Tibial nerve (tissue), 4 donors: ENCODE results near the gene MAP3K14.

Experiments
- EP300 ChIP-seq, 2 donors: sonication (generic); formaldehyde crosslinking; IDR thresholded peaks; one replicate each; pipeline ENCODE4 v1.6.1; 2017; ENCODE audit warnings: antibody characterized with exemption in 2 of 2, mild to moderate bottlenecking in 1 of 2
- TF ChIP-seq, protein P1 (sequence below), 5 experiments: fragments of 200-600 bp in 3 of 5; fragments of 450-650 bp in 2 of 5; sonication (generic) in 3 of 5; IDR thresholded peaks; one replicate each; pipeline ENCODE4 v1.5.1; 2016 to 2019; ENCODE audit warnings: antibody characterized with exemption in 5 of 5, mild to moderate bottlenecking in 3 of 5, moderate library complexity in 2 of 5

DNA sequence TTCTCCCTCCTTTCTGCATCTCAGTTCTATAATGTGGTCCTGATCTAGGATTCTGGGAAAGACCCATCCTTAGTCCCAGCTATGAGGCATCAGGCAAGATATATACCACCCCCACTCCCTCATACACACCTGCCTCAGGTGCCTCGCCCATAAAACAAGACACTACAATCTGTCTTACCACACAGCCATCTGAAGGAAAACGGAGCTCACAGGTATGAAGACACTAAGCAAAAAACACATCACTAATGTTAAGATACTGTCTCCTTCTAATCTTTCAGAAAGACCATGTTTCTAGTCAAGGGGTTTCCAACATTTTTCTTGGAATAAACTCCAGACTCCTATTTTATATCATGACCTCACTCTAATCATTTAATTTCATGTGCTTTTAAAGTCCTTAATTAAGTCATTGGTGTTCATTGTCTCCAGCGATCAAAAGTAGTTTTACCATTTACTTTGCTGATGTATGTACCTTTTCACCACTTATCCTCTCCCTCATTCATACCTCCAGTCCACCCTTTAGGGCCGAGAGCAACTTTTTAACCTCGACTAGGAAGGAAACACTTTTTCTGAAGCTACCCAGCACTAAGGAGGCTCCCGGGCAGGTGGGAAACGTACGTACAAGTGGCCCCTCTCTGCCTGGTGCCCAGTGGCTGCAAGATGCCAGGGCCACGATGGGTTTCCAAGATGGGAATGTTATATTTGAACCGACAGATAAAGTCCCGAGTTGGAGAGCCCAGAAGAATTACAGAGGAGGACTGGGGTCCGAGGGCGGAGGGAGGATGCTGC is 979 bp downstream of the MAP3K14 start:
- TF ChIP-seq, protein P1, sequence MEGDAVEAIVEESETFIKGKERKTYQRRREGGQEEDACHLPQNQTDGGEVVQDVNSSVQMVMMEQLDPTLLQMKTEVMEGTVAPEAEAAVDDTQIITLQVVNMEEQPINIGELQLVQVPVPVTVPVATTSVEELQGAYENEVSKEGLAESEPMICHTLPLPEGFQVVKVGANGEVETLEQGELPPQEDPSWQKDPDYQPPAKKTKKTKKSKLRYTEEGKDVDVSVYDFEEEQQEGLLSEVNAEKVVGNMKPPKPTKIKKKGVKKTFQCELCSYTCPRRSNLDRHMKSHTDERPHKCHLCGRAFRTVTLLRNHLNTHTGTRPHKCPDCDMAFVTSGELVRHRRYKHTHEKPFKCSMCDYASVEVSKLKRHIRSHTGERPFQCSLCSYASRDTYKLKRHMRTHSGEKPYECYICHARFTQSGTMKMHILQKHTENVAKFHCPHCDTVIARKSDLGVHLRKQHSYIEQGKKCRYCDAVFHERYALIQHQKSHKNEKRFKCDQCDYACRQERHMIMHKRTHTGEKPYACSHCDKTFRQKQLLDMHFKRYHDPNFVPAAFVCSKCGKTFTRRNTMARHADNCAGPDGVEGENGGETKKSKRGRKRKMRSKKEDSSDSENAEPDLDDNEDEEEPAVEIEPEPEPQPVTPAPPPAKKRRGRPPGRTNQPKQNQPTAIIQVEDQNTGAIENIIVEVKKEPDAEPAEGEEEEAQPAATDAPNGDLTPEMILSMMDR (IDR thresholded peaks at IDR 0.05), result no peak
- TF ChIP-seq EP300 (IDR thresholded peaks at IDR 0.05), result no peak
